Stimulated activated naive CD8-positive, alpha-beta T cell treated with anti-CD3 and anti-CD28 coated beads, Interleukin-15, Interleukin-2, amounts not matched to agents 100 U/mL and 50 U/mL, for 24 hours (primary cell): ENCODE results near the gene FASTK.

Experiments
- ATAC-seq: fragments of 150-1000 bp; cut with Tn5 transposase; one replicate; pipeline ENCODE4 v1.10.0; 2021
- DNase-seq: peaks from one replicate; pipeline ENCODE4 v3.0.0; 2021

FASTK gene

DNA sequence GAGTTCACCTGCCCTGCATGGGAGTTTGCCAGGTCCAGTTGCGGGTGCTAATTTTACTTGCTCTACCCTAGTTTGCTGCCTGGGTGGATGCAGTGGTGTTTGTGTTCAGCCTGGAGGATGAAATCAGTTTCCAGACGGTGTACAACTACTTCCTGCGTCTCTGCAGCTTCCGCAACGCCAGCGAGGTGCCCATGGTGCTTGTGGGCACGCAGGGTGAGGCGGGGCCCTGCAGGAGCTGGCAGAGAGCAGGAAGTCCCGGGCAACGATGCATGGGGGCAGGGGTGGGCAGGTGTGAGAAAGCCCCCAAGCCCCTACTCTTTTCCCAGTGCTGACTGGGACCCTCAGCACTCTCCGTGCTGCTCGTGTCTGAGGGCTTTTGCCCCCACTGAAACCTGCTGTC is 37.0 kb upstream of the FASTK start:
- DNase-seq (no peak), ATAC-seq (no peak)

DNA sequence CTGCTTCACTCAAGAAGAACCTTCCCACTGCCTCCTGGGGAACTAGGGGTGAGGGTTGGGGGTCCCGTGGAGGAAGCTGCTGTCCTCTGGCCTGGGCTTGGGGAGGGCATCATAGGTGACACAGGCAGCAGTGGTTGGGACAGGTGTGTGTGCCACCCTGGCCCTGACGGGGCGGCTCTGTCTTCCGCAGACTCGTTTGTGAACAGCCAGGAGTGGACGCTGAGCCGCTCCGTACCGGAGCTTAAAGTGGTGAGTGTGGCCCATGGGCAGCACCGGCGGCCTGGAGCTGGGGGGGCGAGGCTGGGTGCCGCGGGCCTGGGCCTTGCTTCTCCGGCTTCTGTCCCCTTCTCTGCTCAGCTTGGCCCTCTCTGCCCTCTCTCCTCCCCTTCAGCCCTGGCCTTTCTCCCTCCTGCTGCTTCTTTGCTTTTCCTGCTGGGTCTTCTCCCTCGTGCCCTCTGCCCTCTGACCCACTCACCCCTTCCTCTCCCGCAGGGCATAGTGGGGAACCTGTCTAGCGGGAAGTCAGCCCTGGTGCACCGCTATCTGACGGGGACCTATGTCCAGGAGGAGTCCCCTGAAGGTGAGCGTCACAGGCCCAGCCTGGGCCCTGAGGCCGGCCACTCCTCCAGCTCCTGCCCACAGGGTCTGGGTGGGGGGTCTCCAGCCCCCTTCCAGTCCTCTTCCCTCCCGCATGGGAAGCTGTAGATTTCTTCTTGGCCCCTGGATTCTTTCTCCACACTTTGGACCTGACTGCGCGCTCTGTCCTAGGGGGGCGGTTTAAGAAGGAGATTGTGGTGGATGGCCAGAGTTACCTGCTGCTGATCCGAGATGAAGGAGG is 36.2 kb upstream of the FASTK start:
- DNase-seq: no peak
- no peak for ATAC-seq

DNA sequence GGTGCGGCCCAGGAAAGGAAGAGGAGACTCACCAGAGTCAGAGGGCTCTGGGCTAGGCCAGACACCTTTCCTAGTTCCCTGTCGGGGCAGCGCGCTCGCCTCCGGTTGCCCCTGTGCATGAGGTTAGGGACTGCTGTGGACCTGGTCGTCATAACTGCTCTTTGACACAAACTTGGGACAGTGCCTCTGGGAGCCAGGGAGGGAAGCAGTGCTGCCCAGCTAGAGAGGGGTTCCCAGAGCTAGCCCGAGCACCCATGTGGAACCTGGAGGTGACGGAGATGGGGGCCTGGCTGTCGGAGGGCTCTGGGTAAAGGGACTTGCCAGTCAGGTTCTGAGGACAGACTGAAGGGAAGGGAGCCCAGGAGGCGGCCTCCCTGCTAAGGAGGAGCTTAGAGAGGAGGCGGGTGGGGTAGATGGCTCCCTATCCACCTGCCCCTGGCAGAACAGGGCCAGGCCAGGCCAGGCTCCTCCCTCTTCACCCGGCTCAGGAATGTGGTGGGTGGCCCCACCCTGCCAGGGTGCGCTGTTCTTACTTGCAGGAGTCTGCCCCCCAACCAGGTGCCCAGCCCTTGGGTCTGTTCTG is 35.3 kb upstream of the FASTK start:
- DNase-seq: no peak
- ATAC-seq: no peak

DNA sequence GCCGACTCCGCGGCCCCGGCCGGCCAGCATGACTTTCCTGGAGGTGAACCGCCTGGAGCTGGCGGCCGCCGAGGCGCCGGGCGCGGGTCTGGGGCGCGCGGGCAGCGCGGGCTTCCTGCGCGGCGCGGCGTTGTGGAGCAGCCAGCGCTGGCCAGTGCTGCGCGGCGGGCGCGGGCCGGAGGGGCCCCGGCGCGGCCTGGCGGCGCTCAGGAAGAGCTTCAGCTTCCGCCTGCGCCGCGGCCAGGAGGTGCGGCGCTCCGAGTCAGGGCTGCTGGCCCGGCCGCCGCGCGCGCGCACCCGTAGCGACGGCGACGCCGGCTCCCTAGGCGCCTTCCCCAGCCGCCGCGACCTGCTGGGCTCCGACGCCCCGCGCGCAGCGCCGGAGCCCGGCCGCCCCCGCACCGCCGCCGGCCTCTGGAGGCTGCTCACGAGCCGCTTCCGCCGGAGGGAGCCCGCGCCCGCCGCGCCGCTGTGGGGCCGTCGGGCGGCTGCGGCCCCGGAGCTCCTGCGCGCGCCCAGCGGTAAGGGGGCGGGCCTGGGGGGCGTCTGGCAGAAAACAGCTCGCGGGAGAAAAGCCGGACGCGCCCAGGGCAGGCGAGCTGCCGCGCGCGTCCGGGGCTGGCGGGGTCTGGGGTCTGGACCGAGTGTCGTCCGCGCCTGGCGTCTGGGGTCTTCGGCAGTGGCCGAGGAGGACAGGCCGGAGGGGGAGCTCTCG is 34.7 kb upstream of the FASTK start:
- DNase-seq: peak; percentile 52
- ATAC-seq: peak; percentile 33

DNA sequence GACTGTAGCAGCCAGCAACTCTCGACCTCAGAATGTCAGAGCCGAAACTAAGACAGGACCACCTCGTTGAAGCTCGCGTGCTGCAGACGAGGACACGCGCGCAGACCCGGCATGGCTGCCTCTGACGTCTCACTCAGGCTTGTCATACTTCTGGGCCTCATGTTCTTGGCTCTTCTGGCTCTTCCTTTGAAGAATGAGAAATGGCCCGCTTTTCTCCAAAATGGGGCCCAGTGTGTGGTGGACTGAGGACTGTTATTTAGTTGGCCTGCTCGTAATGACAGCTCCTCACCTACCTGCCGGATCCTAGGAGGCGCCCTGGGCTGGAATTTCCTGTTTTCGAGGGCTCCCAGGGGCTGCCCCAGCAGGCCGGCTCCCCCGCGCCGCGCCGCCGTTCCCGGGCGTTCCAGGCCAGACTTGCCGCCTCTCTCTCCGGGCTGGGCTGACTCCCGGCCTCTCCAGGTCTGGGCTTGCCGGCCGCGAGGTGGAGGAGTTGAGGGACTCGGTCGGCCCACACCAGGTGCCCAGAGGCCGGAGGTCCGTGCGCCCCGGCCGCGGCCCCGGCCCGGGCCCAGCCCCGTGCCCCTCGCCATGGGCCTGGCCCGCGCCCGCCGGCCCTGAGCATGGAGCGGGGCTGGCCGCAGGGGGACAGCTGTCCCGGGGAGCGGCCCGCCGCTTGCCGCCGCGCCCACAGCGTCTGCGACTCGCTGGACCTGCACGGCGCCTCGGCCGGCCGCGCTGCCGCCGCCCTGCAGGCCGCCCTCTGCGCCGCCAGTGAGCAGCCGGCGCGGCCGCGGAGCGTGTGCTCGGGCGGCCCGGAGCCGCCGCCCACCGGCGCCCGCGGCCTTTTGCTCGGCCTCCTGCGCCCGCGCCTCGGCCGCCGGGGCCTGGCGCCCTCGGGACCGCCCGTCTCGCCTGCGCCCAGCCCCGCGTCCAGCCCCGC is 33.8 kb upstream of the FASTK start:
- DNase-seq (no peak), ATAC-seq (no peak)

DNA sequence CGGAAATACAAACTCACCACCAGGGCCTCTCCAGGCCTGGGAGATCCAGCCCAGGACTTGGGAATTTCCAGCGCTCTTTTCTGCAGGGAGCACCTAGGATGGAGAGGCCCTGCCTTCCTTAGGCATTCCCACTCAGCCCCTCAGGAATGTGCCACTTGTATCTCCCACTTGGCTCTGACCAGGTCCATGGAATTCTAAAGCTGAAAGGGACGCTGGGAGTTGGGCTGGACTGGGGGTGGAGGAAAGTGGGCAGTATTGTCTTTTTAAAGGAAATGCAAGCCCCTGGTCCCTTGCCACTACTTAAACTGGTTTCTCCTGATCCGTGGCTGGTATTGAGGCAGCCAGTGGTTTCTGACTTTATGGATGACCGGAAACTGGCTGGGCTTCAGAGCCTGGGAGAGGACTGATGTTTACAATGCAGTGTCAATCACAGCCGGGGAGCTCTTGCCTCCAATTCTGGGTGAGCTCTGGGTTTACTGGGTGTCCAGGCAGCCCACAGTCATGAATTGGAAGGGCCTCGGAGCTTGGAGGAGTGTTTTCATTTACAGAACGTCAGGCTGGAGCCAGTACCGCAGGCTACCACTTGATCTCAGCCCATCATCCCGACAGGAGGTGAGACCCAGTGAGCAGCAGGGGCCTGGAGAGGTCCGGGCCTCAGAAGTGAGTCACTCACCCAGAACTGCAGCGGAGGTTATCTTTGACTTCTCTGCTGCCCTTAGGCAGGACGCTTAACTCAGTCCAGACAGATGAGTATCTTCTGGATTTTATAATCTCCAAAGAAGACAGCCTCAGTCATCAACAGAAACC is 32.9 kb upstream of the FASTK start:
- DNase-seq: no peak
- no peak for ATAC-seq

DNA sequence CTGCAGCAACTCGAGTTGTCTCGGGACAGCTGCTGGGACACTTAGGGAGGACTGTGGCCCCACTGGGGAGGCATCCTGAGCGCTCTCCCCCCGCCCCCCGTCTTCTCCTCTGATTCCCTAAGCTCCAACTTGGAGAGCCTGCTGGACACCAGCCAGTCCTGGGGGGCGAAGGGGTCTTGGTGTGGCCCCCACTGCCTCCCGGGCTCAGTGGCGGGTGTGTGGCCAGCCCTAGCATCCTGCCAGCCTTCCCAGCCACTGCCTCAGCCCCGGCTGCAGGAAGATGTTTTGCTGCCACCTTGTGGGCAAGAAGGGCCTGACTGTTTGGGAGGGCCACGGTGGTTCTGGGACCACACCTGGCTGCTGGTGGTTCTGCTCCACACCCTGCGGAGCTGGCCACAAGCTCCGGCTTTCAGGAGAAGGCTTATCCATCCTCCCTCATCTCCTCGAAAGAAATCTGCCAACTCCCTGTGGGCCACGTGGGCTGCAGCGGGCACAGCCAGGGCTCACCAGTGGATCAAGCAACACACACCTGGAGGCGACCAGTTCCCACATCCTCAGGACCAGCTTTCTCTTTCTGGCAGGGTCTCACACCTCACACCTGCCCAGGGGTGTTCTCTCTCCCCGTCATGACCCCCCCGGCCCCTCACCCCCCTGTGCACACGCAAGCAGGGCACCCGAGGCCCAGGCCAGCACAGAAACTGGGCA is 30.5 kb upstream of the FASTK start:
- DNase-seq (peak; percentile 81), ATAC-seq (peak; percentile 78)

DNA sequence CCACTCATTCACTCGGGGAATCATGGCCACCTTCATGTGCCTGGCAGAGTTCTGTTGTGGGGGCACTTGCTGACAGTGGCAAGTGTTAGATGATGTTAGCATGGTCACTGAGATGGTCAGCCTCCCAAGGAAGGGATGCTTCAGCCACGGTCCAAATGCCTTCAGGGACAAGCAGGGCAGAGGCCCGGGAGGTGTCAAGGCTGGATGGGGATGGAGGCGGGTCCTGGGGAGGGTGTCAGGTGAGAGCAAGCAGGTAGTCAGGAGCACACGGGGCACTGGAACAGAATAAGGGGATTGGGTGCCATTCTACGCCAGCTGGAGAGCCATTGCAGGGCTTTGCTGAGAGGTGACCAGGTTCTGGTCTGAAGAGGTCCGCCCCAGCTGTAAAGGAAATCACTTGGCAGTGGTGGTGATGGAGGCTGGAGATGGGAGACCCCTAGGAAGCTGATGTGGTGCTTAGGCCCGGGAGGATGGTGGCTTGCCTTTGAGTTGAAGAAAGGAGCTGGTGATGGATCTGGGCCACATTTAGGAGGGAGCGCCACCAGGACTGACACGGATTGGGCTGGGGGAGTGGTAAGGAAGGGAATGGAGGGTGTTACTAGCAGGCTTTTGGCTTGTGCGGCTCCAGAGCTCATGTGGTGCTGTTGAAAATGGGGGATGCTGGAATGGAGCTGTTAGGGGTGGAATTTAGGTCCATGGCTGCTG is 29.8 kb upstream of the FASTK start:
- DNase-seq (no peak), ATAC-seq (no peak)

DNA sequence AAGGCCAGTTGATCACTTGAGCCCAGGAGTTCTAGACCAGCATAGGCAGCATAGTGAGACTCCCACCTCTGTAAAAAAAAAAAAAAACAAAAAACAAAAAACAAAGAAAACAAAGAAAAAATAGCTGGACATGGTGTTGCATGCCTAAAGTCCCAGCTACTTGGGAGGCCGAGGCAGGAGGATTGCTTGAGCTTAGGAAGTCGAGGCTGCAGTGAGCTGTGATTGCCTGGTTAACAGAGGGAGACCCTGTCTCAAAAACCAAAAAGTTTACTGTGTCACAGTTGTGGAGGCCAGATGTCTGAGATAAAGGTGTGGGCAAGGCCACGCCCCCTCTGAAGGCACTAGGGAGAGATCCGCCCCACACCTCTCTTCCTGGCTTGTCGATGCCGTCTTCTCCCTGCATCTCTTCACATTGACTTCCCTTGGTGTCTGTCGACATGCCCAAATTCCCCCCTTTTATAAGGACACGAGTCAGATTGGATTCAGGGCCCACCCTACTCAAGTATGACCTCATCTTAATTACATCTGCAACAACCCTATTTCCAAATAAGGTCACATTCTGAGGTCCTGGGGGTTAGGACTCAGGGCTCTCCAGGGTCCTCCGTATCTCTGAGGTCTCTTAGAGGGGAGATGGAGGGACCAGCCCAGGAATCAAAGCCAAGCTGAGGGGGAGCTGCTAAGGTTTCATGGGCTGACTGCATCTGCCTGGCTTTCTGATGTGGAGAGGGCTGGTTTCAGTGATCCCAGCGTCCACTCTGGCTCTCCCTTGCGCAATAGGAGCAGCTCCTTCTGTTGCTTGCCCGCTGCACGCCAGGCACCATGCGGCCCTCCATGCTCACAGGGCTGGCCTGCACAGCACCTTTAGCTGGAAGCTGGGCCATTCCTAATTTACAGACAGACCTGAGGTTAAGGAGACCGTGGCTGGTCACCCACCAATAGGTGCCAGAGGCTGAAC is 28.8 kb upstream of the FASTK start:
- ATAC-seq (no peak), DNase-seq (no peak)

DNA sequence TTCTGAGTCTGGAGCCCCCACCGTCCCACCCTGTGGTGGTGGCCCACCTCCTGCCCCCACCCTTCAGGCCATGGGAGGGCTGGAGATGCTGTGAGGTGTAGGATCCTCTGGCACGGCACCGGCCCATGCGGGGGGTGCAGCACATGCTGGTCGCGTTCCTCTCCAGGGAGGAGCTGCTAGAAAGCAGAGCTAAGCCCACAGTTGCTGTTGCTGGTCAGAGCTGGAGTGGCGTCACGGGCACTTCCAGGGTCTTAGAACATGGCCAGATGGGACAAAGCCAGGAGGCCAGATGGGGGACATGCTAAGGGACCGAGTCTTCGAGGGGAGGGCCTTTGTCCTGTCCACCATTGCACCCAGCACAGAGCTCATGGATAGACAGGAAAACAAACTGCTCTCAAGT is 27.3 kb upstream of the FASTK start:
- no peak for DNase-seq
- ATAC-seq: no peak

DNA sequence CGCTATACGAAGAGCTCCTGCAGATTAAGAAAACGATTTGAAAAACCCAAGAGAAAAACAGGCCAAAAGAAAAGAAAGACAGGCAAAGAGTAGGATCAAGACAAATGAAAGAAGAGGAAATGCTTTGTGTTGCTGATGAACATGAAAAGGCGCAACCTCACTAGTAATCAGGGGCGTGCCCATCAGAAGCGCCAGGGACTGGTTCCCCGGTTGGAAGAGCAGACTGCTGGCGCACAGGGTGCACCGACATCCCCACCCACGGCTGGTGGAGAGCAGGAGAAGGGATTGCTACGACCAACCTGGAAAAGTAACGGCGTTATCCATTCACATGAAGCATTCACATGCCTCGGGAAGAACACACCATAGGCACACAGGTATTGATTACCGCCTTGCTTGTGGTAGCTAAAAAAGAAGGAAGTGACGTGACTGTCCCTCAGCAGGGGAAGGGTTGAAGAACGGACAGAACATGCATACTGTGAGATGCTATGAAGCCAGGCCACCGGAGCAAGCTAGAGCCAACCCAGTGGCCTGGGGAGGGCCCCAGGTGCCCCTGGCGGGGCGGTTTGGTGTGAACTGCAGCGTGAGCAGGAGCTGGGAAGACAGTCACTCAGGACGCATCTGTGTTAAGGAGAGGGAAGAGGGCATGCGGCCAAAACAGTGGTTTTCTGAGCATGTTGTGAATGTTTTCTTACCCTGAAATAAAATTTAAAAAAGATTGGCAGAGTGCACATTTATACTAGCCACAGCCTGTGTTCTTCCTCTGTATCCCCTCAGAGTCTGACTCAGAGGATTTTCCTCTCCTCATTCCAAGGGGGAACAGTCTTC is 24.0 kb upstream of the FASTK start:
- DNase-seq: no peak
- ATAC-seq: no peak

DNA sequence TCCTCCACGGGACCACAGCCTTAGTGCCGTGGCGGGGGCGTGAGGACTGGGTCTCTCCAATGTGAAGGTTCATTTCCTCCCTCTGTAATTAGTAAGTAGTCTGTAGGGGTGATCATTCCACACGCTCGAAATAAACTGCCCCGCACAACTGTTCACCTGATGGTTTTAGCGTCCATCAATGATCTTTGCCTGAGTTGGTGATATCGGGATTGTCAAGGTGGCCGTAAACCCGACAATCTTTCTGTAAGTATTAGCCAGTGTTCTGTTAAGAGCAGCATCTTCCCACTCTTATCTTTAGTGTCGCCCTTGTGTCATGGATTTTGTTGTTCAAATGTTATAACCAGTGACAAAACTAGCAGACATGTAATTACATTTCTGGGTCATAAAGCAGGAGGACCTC is 23.4 kb upstream of the FASTK start:
- no peak for ATAC-seq

DNA sequence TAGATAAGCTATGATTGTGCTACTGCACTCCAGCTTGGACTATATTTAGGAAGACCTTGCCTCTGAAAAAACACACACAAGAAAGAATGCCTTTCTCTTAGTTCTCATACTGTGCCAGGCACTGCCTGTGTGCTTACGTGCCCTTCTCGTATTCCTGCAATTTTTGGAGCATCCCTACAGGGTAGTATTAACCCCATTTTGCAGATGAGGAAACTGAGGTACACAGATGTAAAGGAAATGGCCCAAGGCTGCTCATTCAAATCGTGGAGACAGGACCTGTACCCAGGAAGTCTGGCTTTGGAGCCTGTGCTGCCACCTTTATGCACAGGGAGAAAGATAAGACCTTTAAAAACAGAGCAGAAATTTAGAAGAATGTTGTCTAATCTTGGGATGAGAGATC is 22.4 kb upstream of the FASTK start:
- ATAC-seq: no peak

More for the DNA sequence above, 23.4 kb upstream of the FASTK start:
- no peak for DNase-seq

DNA sequence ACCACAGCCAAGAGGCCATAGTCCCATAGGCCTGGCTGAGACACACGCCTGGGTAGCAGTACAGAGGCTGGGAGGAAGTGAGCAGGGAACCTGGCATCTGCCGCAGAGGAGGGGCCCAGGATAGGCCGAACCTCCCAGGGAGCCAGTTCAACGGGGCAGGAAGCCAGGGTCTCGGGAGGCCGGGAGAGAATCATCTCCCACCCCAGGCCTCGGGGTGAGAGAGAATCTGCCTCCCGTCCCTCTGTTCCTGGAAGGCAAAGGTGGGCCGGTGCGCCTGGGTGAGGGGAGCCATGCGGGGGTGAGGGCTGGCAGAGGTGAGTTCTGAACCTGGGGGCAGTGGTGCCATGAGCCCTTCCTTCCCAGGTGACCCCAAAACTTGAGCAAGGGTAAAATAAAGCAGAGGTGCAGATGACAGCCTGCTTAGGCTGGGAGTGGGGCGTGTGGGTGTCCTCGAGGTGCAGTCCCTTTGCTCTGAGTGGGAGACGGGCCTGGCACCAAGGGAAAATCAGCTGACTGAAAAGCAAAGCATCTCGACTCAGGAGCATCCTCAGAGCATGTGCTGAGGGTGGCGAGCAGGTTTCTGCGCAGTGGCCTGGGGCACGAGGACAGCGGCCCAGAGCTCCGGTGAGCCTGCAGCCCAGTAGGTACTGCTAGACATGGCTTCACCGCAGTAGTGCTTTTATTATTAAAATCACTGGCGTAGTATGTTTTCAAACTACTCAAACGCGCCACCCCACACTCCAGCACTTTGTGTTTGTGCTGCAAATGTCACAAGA is 21.2 kb upstream of the FASTK start:
- DNase-seq: no peak
- ATAC-seq: peak; percentile 37

More for the DNA sequence above, 22.4 kb upstream of the FASTK start:
- no peak for DNase-seq

DNA sequence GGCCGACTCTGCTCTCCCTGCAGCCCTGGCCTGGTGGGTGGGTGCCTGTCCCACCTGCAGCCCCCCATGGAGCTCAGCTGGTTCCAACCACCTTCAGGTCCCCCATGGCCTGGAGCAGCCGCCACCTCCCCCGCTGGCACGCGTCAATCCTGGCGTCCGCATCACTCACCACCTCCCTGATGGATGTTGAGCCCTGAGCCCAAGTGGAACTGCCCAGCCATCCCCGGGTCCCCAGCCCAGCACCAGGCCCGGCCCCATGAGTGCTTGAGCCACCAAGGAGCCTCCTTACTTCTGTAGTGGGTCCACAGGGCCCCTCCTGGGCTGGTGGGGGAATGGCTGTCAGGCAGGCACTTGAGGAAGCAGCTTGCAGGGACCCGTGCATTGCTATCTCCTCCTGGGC is 20.3 kb upstream of the FASTK start:
- ATAC-seq (no peak), DNase-seq (no peak)

DNA sequence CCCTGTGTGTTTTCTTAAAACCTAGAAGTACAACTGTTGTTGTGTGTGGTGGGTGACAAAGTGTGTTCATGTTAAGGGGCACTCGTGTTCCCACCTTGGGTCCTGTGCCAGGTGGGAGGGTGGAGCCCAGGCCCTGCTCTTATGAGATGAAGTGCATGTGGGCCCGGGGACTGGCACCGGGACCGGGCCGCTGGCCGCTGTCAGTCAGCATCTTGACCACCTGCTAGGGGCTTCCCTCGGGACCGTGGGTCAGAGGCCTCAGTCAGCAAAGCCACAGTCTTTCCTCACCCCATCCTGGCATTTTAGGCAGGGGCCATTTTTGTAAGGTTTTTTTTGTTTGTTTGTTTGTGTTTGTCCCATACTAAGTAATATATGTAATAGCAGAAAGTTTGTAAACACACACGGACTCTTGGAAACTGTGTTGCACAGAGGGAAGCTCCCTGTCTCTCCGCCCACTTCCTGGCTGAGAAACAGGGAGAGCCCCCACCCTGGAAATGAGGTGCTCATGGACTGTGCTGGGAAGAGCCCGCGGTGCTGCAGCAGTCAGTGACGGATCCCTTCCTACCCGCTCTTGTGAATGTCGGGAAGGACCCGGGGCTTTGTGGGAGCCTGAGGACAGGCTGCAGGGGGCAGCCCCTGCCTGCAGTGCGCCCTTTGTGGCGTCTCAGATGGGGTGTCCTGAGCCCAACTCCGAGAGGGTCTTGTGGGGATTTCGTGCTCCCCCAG is 19.0 kb upstream of the FASTK start:
- DNase-seq (no peak), ATAC-seq (no peak)
